Activated B cell treated with CpG ODN at 0.5 μM for 24 hours (primary cell): Measurements from ENCODE around the gene TMEM11. TPM values are rescaled to one million over a fixed set of nuclear protein-coding genes. Genes with fewer than 3 reads are reported as not detected.

Experiments used
- ATAC-seq: fragments of 200-7000 bp; cut with Tn5 transposase; one replicate; pipeline ENCODE4 v1.10.0; 2021; ENCODE audit warnings: low read depth, mild to moderate bottlenecking, moderate library complexity
- CTCF ChIA-PET: fragments of 350-600 bp; sonication (Branson Sonifier 250); formaldehyde crosslinking; loops from one replicate; lab custom pipeline; 2021; ENCODE audit warnings: antibody characterized with exemption; lab: Charles Lee
- POLR2A ChIA-PET: fragments of 350-600 bp; sonication (Branson Sonifier 250); formaldehyde crosslinking; loops from one replicate; lab custom pipeline; 2021; ENCODE audit warnings: antibody characterized with exemption; lab: Charles Lee
- DNase-seq: peaks from one replicate; pipeline ENCODE4 v3.0.0; 2022
- H3K27ac Mint-ChIP-seq: one replicate; pipeline ENCODE4 v1.8.0; 2020; ENCODE audit warnings: mixed read lengths
- H3K27me3 Mint-ChIP-seq: one replicate; pipeline ENCODE4 v1.8.0; 2021; ENCODE audit warnings: mixed read lengths
- H3K36me3 Mint-ChIP-seq: one replicate; pipeline ENCODE4 v1.8.0; 2021; ENCODE audit warnings: low read depth, mixed read lengths
- H3K4me1 Mint-ChIP-seq: one replicate; pipeline ENCODE4 v1.8.0; 2021; ENCODE audit warnings: mixed read lengths
- H3K4me3 Mint-ChIP-seq: one replicate; pipeline ENCODE4 v1.8.0; 2020; ENCODE audit warnings: mild to moderate bottlenecking, mixed read lengths
- H3K9me3 Mint-ChIP-seq: one replicate; pipeline ENCODE4 v1.8.0; 2020; ENCODE audit warnings: mixed read lengths
- CTCF ChIP-seq: fragments of 200-600 bp; IDR thresholded peaks from one replicate; pipeline ENCODE4 v1.8.0; 2022; ENCODE audit warnings: antibody characterized with exemption, mild to moderate bottlenecking
- intact Hi-C: fragments of 100-400 bp; cut with micrococcal nuclease; formaldehyde crosslinking; loops from one replicate; pipeline ENCODE4 v1.15.1; 2024
- total RNA-seq: library from RNA; stranded (reverse); gene quantifications from 2 replicates; pipeline ENCODE4 v1.2.3, GENCODE V29; 2022

The TMEM11 gene
- total RNA-seq, 1 donor from 2014 or later: 22.2 TPM

- no peak for TF ChIP-seq CTCF
- Mint-ChIP-seq H3K4me3 (no peak overlapping the region), H3K4me1 (peaks cover 13% of the 10 kb centered on the region), H3K27ac (no peak overlapping the region), H3K36me3 (peaks cover 23% of the 10 kb centered on the region), H3K9me3 (peaks cover 13% of the 10 kb centered on the region), H3K27me3 (no peaks in the 10 kb centered on the region)
- ATAC-seq (no peak), DNase-seq (no peak)
- ChIA-PET CTCF (no interaction called here), POLR2A (no interaction called here)
- intact Hi-C loops: loop anchor here (2.0 kb wide), 1 partner anchor 23 kb away; the partner anchor contains the start of gene DHRS7B
Observed at GRCh38 chr17:21149621-21150020, 64.3 kb downstream of the TMEM11 start.

Other genes starting within 250 kb of the TMEM11 start
- gene USP22, start 171.2 kb downstream of the TMEM11 start, total RNA-seq: 128 and 156 TPM in 2 replicates
- 11.8 and 12.1 TPM in 2 replicates for gene DHRS7B, start 87.2 kb downstream of the TMEM11 start, total RNA-seq
- gene NATD1, start 39.2 kb upstream of the TMEM11 start, total RNA-seq: 1.5 and 1.7 TPM in 2 replicates
- gene MAP2K3, start 70.5 kb upstream of the TMEM11 start, total RNA-seq: 75.1 and 81.1 TPM in 2 replicates
- not detected in 2 replicates for gene KCNJ12, start 162.2 kb upstream of the TMEM11 start, total RNA-seq